HG03097 (cell line): ENCODE data around the gene CENPU.
A peak's percentile ranks its signal among the peaks of the same experiment; 100 is the strongest.
"Not testable (repeated sequence)": the region's sequence is repeated elsewhere in the genome, so short reads cannot be mapped to it uniquely, and the experiment has no call there.

ENCODE experiments used
- ATAC-seq: cut with Tn5 transposase; IDR thresholded peaks from one replicate; pipeline ENCODE4 v1.9.1; 2021; ENCODE audit not compliant: unreplicated experiment, low FRiP score

The CENPU gene

GRCh38 chr4:184671101-184671500, 62.8 kb downstream of the CENPU start:
- ATAC-seq = no peak

- no peak for ATAC-seq
These were observed 64.6 kb downstream of the CENPU start for GRCh38 chr4:184669251-184669650.

GRCh38 chr4:184668511-184669114, 65.3 kb downstream of the CENPU start:
- ATAC-seq = no peak

GRCh38 chr4:184668096-184668495, 65.8 kb downstream of the CENPU start:
- ATAC-seq = no peak

- no peak for ATAC-seq
These were observed 67.2 kb downstream of the CENPU start for GRCh38 chr4:184666670-184667069.

- no peak for ATAC-seq
These were observed 69.3 kb downstream of the CENPU start for GRCh38 chr4:184664445-184665210.

- no peak for ATAC-seq
These were observed 71.7 kb downstream of the CENPU start for GRCh38 chr4:184662236-184662635.

GRCh38 chr4:184660978-184661377, 72.9 kb downstream of the CENPU start:
- no peak for ATAC-seq

GRCh38 chr4:184657820-184658219, 76.1 kb downstream of the CENPU start:
- ATAC-seq = not testable (repeated sequence)

GRCh38 chr4:184657144-184657543, 76.8 kb downstream of the CENPU start:
- no peak for ATAC-seq

GRCh38 chr4:184655889-184656869, 77.7 kb downstream of the CENPU start:
- ATAC-seq = no peak

GRCh38 chr4:184653650-184654049, 80.2 kb downstream of the CENPU start:
- ATAC-seq = no peak

- ATAC-seq = not testable (repeated sequence)
These were observed 81.2 kb downstream of the CENPU start for GRCh38 chr4:184652681-184653080.

- no peak for ATAC-seq
These were observed 82.0 kb downstream of the CENPU start for GRCh38 chr4:184651899-184652298.

GRCh38 chr4:184649971-184650855, 83.7 kb downstream of the CENPU start:
- ATAC-seq = no peak

- ATAC-seq = peak; percentile 86
These were observed 84.6 kb downstream of the CENPU start, which contains the start of the genes CASP3 and PRIMPOL for GRCh38 chr4:184649026-184649970. Gene CASP3 (minus strand): TSS chr4:184649447. CDS start chr4:184638453, 10,994 bp downstream. Gene PRIMPOL (plus strand): TSS chr4:184649738. CDS start chr4:184657141, 7,403 bp downstream.

GRCh38 chr4:184648313-184649025, 85.4 kb downstream of the CENPU start:
- peak; percentile 19 for ATAC-seq

- no peak for ATAC-seq
These were observed 85.9 kb downstream of the CENPU start for GRCh38 chr4:184648054-184648312.
